HUES6 (cell line): ENCODE measurements around the gene ARHGEF39.
A peak's percentile ranks its signal among the peaks of the same experiment; 100 is the strongest.
"Not testable (repeated sequence)": the region's sequence is repeated elsewhere in the genome, so short reads cannot be mapped to it uniquely, and the experiment has no call there.

Experiments
- H3K27ac ChIP-seq: 2 replicates; pipeline ENCODE4 v1.7.0; 2013; ENCODE audit warnings: low read depth, mild to moderate bottlenecking, low read length, inconsistent platforms
- H3K27me3 ChIP-seq: 2 replicates; pipeline ENCODE4 v1.6.1; 2013; ENCODE audit warnings: low read length; ENCODE audit not compliant: control insufficient read depth, insufficient read depth
- H3K36me3 ChIP-seq: 2 replicates; pipeline ENCODE4 v1.6.1; 2013; ENCODE audit warnings: low read length; ENCODE audit not compliant: control insufficient read depth, insufficient read depth
- H3K4me1 ChIP-seq: 2 replicates; pipeline ENCODE4 v1.6.1; 2013; ENCODE audit warnings: low read length; ENCODE audit not compliant: control insufficient read depth, insufficient read depth
- H3K4me3 ChIP-seq: 2 replicates; pipeline ENCODE4 v1.5.1; 2013; ENCODE audit warnings: low read depth, low read length
- H3K9ac ChIP-seq: one replicate; pipeline ENCODE4 v1.6.1; 2013; ENCODE audit warnings: mild to moderate bottlenecking, low read length
- H3K9me3 ChIP-seq: 2 replicates; pipeline ENCODE4 v1.6.1; 2013; ENCODE audit warnings: low read depth, low read length; ENCODE audit not compliant: control insufficient read depth, insufficient read depth

ARHGEF39 gene

DNA sequence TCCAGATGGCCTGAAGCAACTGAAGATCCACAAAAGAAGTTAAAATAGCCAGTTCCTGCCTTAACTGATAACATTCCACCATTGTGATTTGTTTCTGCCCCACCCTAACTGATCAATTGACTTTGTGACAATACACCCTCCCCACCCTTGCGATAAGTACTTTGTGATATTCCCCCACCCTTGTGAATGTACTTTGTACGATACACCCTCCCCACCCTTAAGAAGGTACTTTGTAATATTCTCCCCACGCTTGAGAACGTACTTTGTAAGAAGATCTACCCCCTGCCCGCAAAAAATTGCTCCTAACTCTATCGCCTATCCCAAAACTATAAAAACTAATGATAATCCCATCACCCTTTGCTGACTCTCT, 28.1 kb downstream of the ARHGEF39 start:
- not testable (repeated sequence) for H3K9me3 ChIP-seq, H3K36me3 ChIP-seq, H3K4me1 ChIP-seq, H3K9ac ChIP-seq, H3K27ac ChIP-seq, H3K4me3 ChIP-seq, H3K27me3 ChIP-seq

DNA sequence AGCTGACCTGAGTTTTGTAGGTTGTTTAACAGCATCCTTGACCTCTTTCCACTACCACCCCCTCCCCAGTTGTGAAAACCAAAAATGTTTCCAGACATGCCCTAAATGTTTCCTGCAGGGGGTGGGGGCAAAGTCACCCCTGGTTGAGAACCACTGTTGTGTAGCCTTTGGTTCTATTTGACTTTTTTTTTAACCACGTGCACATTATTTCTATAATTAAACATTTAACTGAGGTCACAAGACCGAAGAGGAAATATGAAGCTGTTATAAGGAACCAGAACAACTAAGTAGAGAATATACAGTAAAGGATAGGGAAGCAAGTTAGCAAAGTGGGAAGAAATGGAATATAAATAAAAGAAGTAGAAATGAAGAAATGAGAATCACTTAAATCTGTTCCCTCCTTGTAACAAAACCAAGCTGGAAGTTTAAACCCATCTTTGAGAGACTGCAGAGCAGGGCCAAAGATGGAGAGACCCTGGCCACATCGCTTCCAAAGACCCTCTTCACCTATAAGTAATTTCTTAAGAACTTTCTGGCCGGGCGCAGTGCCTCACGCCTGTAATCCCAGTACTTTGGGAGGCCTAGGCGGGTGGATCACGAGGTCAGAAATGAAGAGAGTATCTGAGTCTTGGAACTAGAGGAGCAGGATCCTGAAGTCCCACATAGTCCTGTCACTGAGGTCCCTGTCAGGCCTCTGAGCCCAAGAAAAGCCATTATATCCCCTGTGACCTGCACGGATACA, 28.7 kb downstream of the ARHGEF39 start:
- Histone ChIP-seq H3K27ac (no peak overlapping the region), H3K36me3 (peaks cover 2% of the 10 kb centered on the region; the same call in 1 of the 2 replicates), H3K4me1 (no peaks in the 10 kb centered on the region), H3K9ac (no peak overlapping the region), H3K27me3 (no peaks in the 10 kb centered on the region), H3K4me3 (no peak overlapping the region), H3K9me3 (no peaks in the 10 kb centered on the region)

DNA sequence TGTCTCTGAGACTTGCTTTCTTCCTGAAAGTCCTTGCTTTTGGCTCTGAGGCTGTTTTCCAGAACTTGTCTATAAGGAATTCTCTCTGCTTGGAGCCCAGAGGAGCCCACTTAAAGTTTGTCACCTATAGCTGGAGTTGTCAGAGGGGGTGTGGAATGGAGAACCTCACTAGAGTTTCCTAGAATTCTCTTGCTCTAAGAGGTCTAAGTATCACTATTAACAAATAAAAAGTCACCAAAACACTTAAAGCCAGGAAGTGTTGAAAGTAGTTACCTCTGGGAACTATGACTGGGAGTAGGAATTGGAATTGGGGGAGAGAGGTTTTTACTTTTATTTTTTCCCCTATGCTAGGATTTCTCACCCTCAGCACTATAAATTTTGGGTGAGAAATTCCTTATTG, 29.3 kb downstream of the ARHGEF39 start:
- Histone ChIP-seq H3K27me3 (no peaks in the 10 kb centered on the region), H3K4me1 (no peaks in the 10 kb centered on the region), H3K4me3 (no peak overlapping the region), H3K9me3 (no peaks in the 10 kb centered on the region), H3K9ac (no peak overlapping the region), H3K36me3 (no peaks in the 10 kb centered on the region), H3K27ac (no peak overlapping the region)

DNA sequence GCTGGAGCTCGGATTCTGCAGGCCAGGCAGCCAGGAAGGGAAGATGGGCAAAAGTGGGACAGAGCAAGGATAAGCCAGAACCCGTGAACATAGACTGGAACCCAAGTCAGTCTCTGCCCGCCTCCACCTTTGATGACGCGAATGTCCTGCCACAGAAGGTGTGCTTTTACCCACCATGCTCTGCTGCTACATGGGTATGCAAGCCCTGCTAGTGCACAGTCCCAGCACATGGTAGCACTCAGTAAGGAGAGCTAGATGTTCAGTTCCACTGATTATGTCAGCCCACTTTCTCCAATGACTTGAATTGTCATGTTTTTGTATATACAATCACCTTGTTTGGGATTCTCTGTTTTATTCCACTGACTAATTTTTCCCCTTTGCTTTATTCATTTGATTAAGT, 35.4 kb downstream of the ARHGEF39 start:
- Histone ChIP-seq H3K27me3 (no peaks in the 10 kb centered on the region), H3K4me1 (no peaks in the 10 kb centered on the region), H3K4me3 (no peak overlapping the region), H3K9ac (no peak overlapping the region), H3K36me3 (no peaks in the 10 kb centered on the region), H3K27ac (no peak overlapping the region), H3K9me3 (no peaks in the 10 kb centered on the region)

DNA sequence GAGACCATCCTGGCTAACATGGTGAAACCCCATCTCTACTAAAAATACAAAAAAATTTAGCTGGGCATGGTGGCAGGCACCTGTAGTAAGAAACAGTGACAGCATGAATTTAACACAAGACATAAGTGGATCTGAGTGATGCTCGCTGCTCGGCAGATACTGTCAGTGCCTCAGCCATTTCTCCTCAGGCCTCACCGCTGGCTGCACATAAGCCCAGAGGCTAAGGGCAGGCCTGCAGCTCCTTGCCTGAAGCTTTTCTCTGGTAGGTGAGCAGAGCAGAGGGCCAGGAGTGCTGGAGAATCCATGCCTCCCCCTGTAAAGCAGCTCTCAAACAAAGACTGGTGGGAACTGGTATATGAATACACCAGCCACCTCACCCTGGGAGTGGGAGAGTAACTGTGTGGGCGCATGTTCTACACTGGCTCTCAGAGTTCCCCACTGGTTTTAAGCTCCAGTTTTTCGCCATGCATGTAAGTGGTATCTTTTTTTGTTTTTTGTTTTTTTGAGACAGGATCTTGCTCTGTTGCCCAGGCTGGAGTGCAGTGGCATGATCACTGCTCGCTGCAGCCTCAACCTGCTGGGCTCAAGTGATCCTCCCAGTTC, 36.5 kb downstream of the ARHGEF39 start:
- H3K9me3 ChIP-seq: no peaks in the 10 kb centered on the region
- H3K27me3 ChIP-seq: no peaks in the 10 kb centered on the region
- no peak overlapping the region for H3K4me3 ChIP-seq
- no peaks in the 10 kb centered on the region for H3K4me1 ChIP-seq
- no peak overlapping the region for H3K9ac ChIP-seq
- H3K36me3 ChIP-seq: no peaks in the 10 kb centered on the region
- H3K27ac ChIP-seq: no peak overlapping the region

DNA sequence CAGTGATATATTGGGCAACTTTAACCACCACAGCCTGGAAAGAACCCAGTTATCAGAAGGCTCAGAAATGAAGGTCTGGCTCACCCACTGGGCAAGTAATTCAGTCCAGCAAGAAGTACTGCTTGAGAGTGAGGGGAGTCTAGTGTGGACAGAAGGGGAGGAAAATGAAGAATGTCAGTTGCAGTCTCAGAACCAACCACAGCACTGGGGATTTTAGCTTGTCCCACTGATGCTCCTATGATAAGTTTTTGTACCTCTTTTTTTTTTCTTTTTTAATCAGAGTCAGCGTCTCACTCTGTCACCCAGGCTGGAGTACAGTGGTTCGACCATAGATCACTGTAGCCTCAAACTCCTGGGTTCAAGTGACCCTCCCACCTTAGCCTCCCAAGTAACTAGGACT, 37.4 kb downstream of the ARHGEF39 start:
- no peak overlapping the region for H3K4me3 ChIP-seq
- no peaks in the 10 kb centered on the region for H3K36me3 ChIP-seq
- no peaks in the 10 kb centered on the region for H3K27me3 ChIP-seq
- no peaks in the 10 kb centered on the region for H3K4me1 ChIP-seq
- H3K9ac ChIP-seq: no peak overlapping the region
- H3K9me3 ChIP-seq: no peaks in the 10 kb centered on the region
- no peak overlapping the region for H3K27ac ChIP-seq

DNA sequence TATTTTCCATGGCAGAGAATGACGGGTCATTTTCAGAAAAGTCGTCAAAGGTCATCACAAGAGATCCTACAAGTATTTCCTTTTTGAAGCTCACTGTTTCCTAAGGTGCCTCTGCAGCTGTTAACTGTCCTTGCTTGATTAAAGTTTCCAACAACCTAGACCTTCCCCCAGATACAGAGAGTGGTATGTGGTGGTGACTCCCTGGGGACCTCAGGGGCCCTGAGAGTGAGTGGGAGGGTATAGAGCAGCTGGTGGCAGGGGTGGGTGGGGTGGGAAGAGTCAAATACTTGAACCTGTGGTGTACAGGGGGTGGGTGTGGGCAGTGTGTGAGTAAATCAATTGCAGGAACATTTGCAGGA, 45.2 kb downstream of the ARHGEF39 start:
- H3K36me3 ChIP-seq: no peaks in the 10 kb centered on the region
- peaks cover 11% of the 10 kb centered on the region for H3K4me1 ChIP-seq
- no peak overlapping the region for H3K27ac ChIP-seq
- H3K9ac ChIP-seq: no peak overlapping the region
- H3K4me3 ChIP-seq: no peak overlapping the region
- no peaks in the 10 kb centered on the region for H3K9me3 ChIP-seq
- peaks cover 44% of the 10 kb centered on the region for H3K27me3 ChIP-seq

DNA sequence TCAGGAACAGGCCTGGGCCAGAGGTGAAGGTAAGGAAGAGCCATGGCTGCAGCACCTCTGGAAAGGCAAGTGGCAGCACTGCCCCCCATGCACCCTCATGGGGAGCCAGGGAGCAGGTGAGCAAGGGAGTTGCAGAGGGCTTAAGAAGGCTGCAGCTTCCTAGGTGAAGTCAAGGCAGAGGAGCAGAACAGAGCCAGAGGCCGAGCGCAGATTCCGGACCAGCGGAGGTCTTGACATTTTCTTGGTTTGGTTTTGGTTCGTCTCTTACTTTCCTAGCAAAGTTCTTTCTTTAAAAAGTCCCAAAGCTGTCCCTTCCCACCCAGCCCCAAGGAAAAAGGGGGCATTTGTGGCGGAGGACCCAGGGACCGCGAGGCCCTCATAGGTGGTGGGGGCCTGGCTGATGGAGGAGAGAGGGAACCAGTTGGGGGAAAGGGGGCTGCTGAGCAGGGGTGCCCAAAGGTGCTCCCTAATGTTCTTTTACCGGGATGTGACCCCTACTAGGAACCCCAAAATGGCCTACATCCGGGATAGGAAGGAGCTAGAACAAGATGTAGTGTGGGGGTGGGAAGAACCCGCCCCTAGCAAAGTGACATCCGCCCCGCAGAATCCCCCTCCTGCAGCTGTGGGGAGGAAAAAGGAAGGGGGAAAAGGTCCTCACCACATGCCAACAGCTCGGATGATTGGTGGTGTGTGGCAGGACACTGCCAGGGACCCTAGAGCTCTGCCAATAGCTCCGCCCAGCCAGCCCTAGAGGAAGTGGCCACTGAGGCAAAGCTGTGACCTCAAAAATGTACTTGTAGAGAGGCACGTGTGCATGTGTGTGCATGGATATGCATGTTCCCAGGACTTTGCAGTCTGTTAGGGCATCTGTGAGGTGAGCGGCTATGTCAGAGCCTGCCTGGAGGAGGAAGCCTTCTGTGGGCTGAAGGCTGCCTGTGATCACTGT, 45.9 kb downstream of the ARHGEF39 start:
- no peak overlapping the region for H3K9ac ChIP-seq
- H3K27me3 ChIP-seq: peaks cover 50% of the 10 kb centered on the region
- no peaks in the 10 kb centered on the region for H3K9me3 ChIP-seq
- H3K4me3 ChIP-seq: no peak overlapping the region
- H3K36me3 ChIP-seq: no peaks in the 10 kb centered on the region
- peaks cover 11% of the 10 kb centered on the region for H3K4me1 ChIP-seq
- no peak overlapping the region for H3K27ac ChIP-seq

DNA sequence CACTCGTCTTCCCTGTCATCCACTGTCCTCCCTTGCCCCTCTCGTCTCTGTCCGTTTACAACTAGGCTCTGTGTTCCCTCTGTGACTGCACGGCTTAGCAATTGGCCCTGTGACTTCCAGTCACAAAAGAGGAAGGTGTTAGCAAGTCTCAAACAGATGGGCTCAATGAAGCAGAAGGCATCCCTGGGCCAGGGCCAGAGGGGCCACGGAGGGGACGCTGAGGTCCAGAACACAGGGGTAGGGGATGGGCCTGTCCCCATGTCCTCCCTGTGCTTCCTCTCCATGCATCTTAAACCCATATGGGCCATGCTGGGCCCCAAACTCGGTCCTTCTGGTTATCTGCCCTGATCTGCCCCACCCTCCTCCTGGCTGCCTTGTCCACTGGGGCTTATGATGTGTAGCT, 46.7 kb downstream of the ARHGEF39 start, which contains the start of gene CD72:
Gene CD72, minus strand, starts transcription at position 89 of the 403 bp plus-strand sequence. CDS start 110 bp downstream, outside the sequence.
- Histone ChIP-seq H3K27ac (no peak within 1 kb of the TSS), H3K36me3 (no peaks in the 10 kb centered on the region), H3K4me1 (peaks cover 11% of the 10 kb centered on the region), H3K4me3 (peak within 1 kb of the TSS; percentile 59), H3K27me3 (peaks cover 51% of the 10 kb centered on the region), H3K9me3 (no peaks in the 10 kb centered on the region), H3K9ac (peak within 1 kb of the TSS; percentile 13)

DNA sequence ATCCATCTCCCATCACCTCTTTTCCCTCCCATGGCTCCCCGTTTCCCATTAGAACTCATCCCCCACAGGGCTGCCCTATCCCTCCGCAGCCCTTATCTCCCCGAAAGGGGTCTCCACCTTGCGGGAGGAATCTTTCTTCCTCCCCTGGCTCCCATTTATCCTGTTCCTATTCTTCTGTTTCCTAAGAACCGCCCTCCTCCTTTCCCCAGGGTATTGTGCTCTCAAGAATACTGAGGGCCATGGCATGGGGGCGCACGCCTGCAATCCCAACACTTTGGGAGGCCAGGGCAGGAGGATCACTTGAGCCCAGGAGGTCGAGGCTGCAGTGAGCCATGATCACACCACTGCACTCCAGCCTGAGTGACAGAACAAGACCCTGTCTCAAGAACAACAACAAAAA, 47.4 kb downstream of the ARHGEF39 start:
- Histone ChIP-seq H3K4me3 (peak overlapping the region; percentile 59), H3K4me1 (peaks cover 11% of the 10 kb centered on the region), H3K36me3 (no peaks in the 10 kb centered on the region), H3K27ac (no peak overlapping the region), H3K9ac (no peak overlapping the region), H3K27me3 (peaks cover 51% of the 10 kb centered on the region), H3K9me3 (no peaks in the 10 kb centered on the region)
